Mesodermal cell (in vitro differentiated cells): ENCODE data around the gene DHRS3. TPM values are rescaled to one million over a fixed set of nuclear protein-coding genes. Genes with fewer than 3 reads are reported as not detected.
"Not testable (repeated sequence)": the region's sequence is repeated elsewhere in the genome, so short reads cannot be mapped to it uniquely, and the experiment has no call there.

Source experiments
- H3K27ac ChIP-seq: 2 replicates; pipeline ENCODE4 v1.7.0; 2013; ENCODE audit warnings: mild to moderate bottlenecking, low read depth, low read length, moderate library complexity; ENCODE audit not compliant: severe bottlenecking
- H3K36me3 ChIP-seq: 2 replicates; pipeline ENCODE4 v1.7.1; 2013; ENCODE audit warnings: mild to moderate bottlenecking, low read length, moderate library complexity; ENCODE audit not compliant: control insufficient read depth, insufficient read depth
- H3K4me1 ChIP-seq: one replicate; pipeline ENCODE4 v1.7.1; 2013; ENCODE audit warnings: mild to moderate bottlenecking, low read length; ENCODE audit not compliant: insufficient read depth, control insufficient read depth, poor library complexity, severe bottlenecking
- H3K4me3 ChIP-seq: 2 replicates; pipeline ENCODE4 v1.7.0; 2013; ENCODE audit warnings: low read length, control low read depth, mild to moderate bottlenecking; ENCODE audit not compliant: insufficient read depth, poor library complexity, severe bottlenecking; ENCODE audit errors: extremely low read depth
- H3K9me3 ChIP-seq: 2 replicates; pipeline ENCODE4 v1.7.1; 2013; ENCODE audit warnings: mild to moderate bottlenecking, low read length, moderate library complexity; ENCODE audit not compliant: control insufficient read depth
- WGBS, 2 experiments: methylation state at CpG; one replicate each; pipeline ENCODE4 v1.1.5; 2013; ENCODE audit warnings: missing lambda C conversion rate in 2 of 2; ENCODE audit not compliant: insufficient coverage in 2 of 2; 5-methylcytosine and 5-hydroxymethylcytosine counted together
- polyA plus RNA-seq, 2 experiments: library from polyadenylated mRNA; stranded (reverse); fragments of 50-300 nt; gene quantifications; one replicate each; pipeline ENCODE4 v1.2.3, GENCODE V29; 2013

The DHRS3 gene
- 4.3 TPM for polyA plus RNA-seq (2013, experiment 1 of 2)
- polyA plus RNA-seq (2013, experiment 2 of 2): 4.7 TPM

GRCh38 chr1:12617901-12618660 lies at the start of gene DHRS3:
Gene DHRS3 (minus strand): TSS chr1:12618210. CDS start chr1:12617348, 862 bp downstream.
- peak within 1 kb of the TSS; percentile 90 for H3K27ac ChIP-seq

GRCh38 chr1:12666141-12666735 lies 48.2 kb upstream of the DHRS3 start:
- no peak overlapping the region for H3K4me3 ChIP-seq
- no peak overlapping the region for H3K27ac ChIP-seq
- peaks cover 14% of the 10 kb centered on the region for H3K9me3 ChIP-seq
- H3K4me1 ChIP-seq: no peaks in the 10 kb centered on the region
- 96 to 98% methylated on average over 12 to 14 of the region's 15 CpGs for WGBS, 2 experiments
- H3K36me3 ChIP-seq: no peaks in the 10 kb centered on the region

More at GRCh38 chr1:12617901-12618660, at the start of gene DHRS3:
- peaks cover 33% of the 10 kb centered on the region for H3K4me1 ChIP-seq
- no peaks in the 10 kb centered on the region for H3K36me3 ChIP-seq
- peak within 1 kb of the TSS; percentile 59 for H3K4me3 ChIP-seq
- H3K9me3 ChIP-seq: no peaks in the 10 kb centered on the region
- WGBS, 2 experiments: 0% methylated on average over 38 to 48 of the region's 69 CpGs

GRCh38 chr1:12665511-12665910 lies 47.5 kb upstream of the DHRS3 start:
- H3K9me3 ChIP-seq: peaks cover 14% of the 10 kb centered on the region
- no peaks in the 10 kb centered on the region for H3K36me3 ChIP-seq
- no peaks in the 10 kb centered on the region for H3K4me1 ChIP-seq
- no peak overlapping the region for H3K27ac ChIP-seq
- WGBS, 2 experiments: 94 to 96% methylated on average over 4 of the region's 4 CpGs
- H3K4me3 ChIP-seq: no peak overlapping the region

GRCh38 chr1:12662556-12662955 lies 44.5 kb upstream of the DHRS3 start:
- H3K27ac ChIP-seq: no peak overlapping the region
- no peak overlapping the region for H3K4me3 ChIP-seq
- WGBS, 2 experiments: 89% methylated on average over 1 of the region's 1 CpG; no CpG with 5 or more reads in 1 of the 2 experiments
- no peaks in the 10 kb centered on the region for H3K36me3 ChIP-seq
- H3K9me3 ChIP-seq: peaks cover 7% of the 10 kb centered on the region
- H3K4me1 ChIP-seq: no peaks in the 10 kb centered on the region

- H3K4me1 ChIP-seq: no peaks in the 10 kb centered on the region
- no peaks in the 10 kb centered on the region for H3K36me3 ChIP-seq
- no peak overlapping the region for H3K4me3 ChIP-seq
- 55 to 85% methylated on average over 2 to 4 of the region's 6 CpGs for WGBS, 2 experiments
- H3K27ac ChIP-seq: no peak overlapping the region
- H3K9me3 ChIP-seq: peaks cover 6% of the 10 kb centered on the region
These were observed 43.7 kb upstream of the DHRS3 start for GRCh38 chr1:12661606-12662219.

GRCh38 chr1:12658531-12659453 lies 40.8 kb upstream of the DHRS3 start:
- WGBS, 2 experiments: 50 to 52% methylated on average over 17 to 21 of the region's 23 CpGs
- no peak overlapping the region for H3K27ac ChIP-seq
- H3K4me1 ChIP-seq: no peaks in the 10 kb centered on the region
- peaks cover 6% of the 10 kb centered on the region for H3K9me3 ChIP-seq
- H3K4me3 ChIP-seq: no peak overlapping the region
- H3K36me3 ChIP-seq: no peaks in the 10 kb centered on the region

- not testable (repeated sequence) for H3K4me3 ChIP-seq, H3K27ac ChIP-seq, H3K4me1 ChIP-seq, H3K36me3 ChIP-seq, H3K9me3 ChIP-seq
- WGBS, 2 experiments: 87 to 88% methylated on average over 2 to 4 of the region's 9 CpGs
These were observed 40.0 kb upstream of the DHRS3 start for GRCh38 chr1:12657885-12658512.

GRCh38 chr1:12657060-12657884 lies 39.3 kb upstream of the DHRS3 start:
- no peaks in the 10 kb centered on the region for H3K4me1 ChIP-seq
- no peaks in the 10 kb centered on the region for H3K36me3 ChIP-seq
- no peak overlapping the region for H3K27ac ChIP-seq
- H3K9me3 ChIP-seq: no peaks in the 10 kb centered on the region
- no peak overlapping the region for H3K4me3 ChIP-seq
- 87 to 95% methylated on average over 12 of the region's 13 CpGs for WGBS, 2 experiments

- Histone ChIP-seq H3K36me3 (no peaks in the 10 kb centered on the region), H3K27ac (no peak overlapping the region), H3K4me3 (no peak overlapping the region), H3K9me3 (no peaks in the 10 kb centered on the region), H3K4me1 (no peaks in the 10 kb centered on the region)
- WGBS, 2 experiments: 76 to 91% methylated on average over 3 of the region's 4 CpGs
These were observed 38.6 kb upstream of the DHRS3 start for GRCh38 chr1:12656575-12656974.
